ENCODE data around the gene SMTNL1.
"Not testable (repeated sequence)": the region's sequence is repeated elsewhere in the genome, so short reads cannot be mapped to it uniquely, and the experiment has no call there.

SMTNL1 gene

GRCh38 chr11:57508341-57509170 is 28.8 kb upstream of the SMTNL1 start:
- DNase-seq (ENCODE audit: low read depth): no peak

DNA sequence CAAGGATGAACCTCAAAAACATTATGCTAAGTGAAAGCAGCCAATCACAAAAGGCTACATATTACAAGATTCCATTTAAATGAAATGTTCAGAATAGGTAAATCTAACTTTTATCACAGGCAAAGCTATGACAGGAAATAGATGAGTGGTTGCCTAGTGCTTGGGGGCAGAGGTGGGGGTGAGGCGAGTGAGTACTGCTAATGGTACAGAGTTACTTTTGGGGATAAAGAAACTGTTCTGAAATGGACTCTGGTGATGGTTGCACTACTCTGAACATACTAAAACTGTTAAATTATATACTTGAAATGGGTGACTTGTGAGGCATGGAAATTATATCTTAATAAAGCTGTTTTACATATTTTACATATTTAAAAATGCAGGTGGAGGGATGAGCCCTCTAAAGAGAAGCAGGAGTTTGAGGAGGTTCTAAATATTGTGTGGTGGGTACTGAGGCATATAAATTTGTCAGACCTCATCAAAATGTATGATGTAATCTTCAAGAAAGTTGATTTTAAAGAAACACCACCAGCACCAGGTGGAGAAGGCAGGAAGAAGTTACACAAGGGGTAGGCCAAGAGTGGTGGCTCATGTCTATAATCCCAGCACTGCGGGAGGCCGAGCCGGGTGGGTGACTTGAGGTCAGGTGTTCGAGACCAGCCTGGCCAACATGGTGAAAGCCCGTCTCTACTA is 25.5 kb upstream of the SMTNL1 start:
- no peak for DNase-seq (ENCODE audit: low read depth)

DNA sequence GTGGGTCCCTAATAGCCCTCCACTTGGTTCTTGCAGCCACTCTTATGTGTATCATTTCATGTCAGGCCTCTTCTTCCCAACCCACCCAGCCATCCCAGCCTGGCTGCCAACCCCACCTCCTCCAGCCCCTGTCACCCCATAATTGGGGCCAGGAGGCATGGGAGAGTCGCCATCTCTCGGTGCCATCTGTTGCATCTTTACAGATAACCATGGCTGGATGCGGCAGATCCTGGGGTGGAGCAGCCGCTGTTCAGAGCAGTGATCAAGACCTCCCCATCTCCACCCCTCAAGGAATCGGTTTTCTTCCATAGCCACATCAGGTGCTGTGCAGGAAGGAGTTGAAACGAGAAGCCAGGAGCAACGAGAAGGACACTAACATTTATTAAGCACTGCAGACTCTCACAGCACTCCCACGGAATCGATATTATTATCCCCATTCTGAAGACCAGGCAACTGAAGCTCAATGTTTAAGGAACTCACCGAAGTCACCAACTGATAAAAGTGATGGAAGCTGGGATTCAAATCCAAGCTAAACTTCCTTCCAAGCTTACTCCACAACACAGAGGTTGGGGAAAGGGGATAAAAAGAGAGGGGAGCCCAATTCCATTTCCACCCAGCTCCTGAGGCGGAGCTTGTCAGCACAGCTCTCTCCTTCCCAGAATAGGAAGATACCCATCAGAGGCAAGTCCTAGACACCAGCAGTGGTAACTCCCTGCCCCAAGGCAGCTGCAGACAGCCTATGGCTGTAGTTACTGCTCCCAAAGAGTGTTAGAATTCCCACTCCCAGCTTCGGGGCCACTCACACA is 24.5 kb upstream of the SMTNL1 start:
- DNase-seq (ENCODE audit: low read depth): no peak

DNA sequence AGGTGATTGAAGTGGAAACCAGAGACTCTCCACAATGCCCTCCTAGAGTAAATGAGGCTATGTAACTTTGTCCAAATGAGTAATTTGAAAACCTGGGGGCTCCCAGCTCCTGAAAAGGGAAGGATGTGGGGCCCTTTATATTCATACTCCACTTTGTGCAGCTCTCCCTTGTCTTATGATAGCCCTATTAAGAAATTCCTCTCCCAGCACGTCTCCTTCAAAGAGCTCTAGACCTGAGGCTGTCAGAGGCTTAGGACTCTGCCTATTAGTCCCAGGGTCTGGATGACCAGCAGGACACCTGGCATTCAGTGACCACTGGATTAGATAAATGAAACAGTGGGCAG is 24.0 kb upstream of the SMTNL1 start:
- DNase-seq (ENCODE audit: low read depth): no peak

DNA sequence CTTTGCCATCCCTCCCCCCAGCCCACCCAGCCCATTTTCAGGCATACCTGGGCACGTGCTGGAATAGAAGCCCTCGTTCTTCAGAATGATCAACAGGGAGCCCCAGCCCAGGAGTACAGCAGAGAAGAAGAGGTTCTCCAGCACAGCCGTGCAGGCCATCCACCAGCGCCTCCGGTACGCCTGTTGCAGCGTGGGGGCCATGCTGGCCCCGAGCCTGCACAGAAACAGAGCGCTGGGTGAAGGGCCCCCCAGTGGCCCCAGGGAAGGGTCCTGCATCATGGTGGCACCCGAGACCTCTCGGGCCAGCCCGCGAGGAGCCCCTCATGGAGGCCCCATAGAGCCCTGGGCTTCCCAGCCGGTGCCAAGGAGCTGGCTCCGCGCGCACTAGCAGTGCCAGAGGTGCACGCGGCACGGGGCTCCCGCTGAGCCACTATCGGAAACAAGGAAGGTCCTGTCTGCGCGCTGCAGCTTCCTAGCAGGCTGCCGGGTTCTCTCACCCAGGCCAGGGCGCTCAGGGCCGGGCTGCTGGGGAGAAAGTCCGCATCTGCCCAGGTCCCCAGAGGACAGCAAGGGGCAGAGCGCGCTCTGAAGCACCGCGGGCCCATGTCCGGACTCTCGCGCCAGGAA is 23.4 kb upstream of the SMTNL1 start:
- DNase-seq (ENCODE audit: low read depth): peak; percentile 28

- DNase-seq (ENCODE audit: low read depth): peak; percentile 9
These were observed 22.7 kb upstream of the SMTNL1 start for GRCh38 chr11:57514538-57515331.

DNA sequence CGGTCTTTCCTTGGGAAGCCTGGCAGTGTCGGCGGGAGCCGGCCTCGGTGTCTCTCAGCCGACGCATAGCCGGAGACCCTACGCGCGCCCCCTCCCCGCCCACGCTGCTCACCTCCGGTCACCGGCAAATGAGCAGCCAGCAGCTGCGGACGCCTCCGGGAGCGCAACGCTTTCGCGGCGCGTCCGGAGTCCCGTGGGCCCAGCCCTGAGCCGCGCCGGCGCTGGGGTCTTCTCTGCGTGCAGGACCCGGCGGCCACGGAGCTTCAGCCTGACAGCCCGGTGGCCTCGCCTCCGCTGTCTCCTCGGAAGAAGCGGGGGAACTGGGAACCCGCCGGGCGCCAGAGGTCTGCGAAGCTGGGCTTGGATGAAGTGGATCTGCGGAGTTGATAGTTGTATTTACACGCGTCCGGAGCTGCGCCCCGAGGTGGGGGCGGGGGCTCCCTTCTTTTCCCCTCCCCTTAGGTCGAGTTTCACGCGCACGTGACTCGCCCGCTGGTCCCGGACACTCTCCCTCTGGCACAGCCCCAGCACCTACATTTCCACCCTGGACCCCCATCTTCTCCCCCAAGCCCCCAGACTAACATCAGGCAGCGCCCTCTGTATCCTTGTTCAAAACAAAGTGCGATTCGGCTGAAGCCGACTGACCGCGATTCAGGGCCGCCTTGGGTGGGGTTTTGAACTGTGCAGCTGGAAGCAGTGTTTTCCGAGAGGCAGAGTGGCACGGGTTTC is 21.9 kb upstream of the SMTNL1 start, which contains the start of gene SLC43A1:
Gene SLC43A1, minus strand, starts transcription at position 371 of the 729 bp plus-strand sequence. CDS start 1,591 bp downstream, outside the sequence.
- peak; percentile 62 for DNase-seq (ENCODE audit: low read depth)

DNA sequence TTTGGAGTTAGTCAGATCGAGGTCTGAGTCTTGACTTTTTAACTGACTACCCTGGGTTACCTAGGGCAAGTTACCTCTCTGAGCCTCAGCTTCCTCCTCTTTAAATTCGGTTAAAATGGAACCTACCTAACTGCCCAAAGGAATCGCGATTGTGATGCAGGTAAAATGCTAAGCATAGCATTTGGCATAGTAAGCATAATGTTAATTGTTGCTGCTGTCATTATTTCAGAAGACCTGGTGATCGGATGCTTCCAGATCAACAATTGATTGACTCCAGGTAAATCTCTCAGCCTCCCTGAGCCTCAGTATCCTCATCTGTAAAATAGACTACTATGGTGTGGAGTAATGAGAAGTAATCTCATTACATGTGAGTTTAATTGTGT is 21.3 kb upstream of the SMTNL1 start:
- no peak for DNase-seq (ENCODE audit: low read depth)

DNA sequence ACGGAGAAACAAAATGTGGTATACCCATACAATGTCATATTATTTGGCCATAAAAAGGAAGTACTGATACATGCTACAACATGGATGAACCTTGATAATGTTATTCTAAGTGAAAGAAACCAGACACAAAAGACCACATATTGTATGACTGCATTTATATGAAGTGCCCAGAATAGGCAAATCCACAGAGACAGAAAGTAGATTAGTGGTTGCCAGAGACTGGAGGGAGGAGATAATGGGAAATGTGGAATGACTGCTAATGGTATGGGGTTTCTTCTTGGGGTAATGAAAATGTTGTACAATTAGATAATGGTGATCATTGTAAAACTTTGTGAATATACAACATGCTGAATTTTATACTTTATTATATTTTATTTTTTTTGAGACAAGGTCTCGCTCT is 16.3 kb upstream of the SMTNL1 start:
- no peak for DNase-seq (ENCODE audit: low read depth)

DNA sequence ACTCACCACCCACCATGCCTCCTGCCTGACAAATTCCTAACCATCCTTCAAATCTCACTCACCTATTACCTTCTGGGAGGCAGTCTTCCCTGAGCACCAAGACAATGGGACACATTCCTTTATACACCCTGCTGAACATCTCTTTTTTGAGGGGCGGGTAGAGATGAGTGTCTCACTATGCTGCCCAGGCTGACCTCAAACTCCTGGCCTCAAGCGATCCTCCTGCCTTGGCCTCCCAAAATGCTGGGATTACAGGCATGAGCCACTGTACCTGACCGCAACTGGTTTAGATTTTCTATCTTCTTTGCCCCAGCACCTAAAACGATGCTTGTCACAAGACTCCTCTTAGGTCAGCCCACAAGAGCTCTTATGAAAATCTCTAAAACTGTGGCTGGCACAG is 14.0 kb upstream of the SMTNL1 start:
- no peak for DNase-seq (ENCODE audit: low read depth)

DNA sequence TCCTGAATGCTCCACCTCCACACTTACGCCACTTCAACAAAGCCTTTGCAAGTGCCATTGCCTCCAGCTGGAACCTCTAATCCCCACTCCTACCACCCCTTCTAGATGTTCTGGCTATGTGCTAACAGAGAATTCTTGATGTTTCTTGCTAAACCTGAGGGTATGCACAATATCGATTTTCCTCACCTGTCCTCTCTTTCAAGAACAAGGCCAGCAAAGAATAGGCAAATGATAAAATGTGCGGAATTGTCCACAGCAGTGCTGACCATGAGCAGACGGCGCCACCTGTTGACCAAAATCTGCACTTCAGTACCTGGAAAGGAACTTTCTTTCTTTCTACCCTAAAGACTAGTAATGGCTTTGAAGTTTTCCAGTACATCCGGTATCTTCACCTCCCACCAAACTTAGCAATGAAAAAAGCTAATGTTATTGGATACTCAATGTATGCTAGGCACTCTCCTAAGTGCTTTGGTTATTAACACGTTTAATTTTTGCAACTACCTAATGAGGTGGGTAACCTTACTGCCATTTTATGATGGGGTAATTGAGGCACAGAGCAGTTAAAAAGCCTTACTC is 10.3 kb upstream of the SMTNL1 start:
- peak; percentile 49 for DNase-seq (ENCODE audit: low read depth)

GRCh38 chr11:57529012-57529411 is 8.4 kb upstream of the SMTNL1 start:
- no peak for DNase-seq (ENCODE audit: low read depth)

GRCh38 chr11:57530215-57530595 is 7.2 kb upstream of the SMTNL1 start:
- DNase-seq (ENCODE audit: low read depth): no peak

DNA sequence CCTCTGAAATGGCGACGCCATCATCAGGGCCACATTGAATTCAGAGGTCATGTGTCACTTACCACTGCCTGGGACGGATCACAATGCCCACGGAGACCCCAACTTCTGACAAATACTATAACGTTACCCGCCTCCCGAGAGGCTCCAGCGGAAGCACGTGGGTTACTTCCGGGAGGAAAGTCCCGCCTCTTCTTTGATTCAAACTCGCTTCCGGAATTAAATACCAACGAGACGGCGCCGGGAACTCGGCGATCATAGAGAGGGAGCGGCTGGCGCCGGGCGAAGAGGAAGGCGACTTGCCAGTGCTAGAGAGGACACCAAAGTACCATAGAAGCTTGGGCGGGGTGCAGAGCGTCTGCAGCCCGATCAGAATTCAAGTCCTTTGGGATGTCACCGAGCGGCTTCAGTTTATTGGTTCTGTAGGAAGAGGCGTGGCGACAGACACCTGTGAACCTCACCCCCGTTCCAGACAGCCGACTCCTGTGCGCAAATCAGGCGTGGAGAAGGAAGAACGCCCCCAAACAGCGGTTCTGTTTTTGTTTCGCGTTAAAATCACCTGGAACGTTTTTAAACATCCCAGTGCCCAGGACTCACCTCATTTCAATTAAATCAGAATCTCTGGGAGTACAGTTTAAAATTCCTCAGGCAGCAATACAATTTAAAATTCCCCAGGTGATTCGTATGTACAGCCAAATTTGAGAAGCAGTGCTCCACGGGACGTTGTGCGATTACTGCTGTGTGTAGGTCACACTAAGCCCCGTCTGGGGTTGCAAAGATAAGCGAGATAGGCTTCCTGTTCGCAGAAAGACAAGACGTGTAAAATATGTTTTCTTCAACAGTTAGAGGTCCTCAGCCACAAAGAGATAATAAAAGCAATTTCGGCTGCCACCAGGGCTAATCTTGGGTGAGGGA is 6.5 kb upstream of the SMTNL1 start, which contains the start of gene TIMM10:
Gene TIMM10, minus strand, starts transcription at position 159 of the 912 bp plus-strand sequence. CDS start 565 bp downstream, outside the sequence.
- DNase-seq (ENCODE audit: low read depth): peak; percentile 93

GRCh38 chr11:57534449-57534848 is 2.9 kb upstream of the SMTNL1 start:
- not testable (repeated sequence) for DNase-seq (ENCODE audit: low read depth)

DNA sequence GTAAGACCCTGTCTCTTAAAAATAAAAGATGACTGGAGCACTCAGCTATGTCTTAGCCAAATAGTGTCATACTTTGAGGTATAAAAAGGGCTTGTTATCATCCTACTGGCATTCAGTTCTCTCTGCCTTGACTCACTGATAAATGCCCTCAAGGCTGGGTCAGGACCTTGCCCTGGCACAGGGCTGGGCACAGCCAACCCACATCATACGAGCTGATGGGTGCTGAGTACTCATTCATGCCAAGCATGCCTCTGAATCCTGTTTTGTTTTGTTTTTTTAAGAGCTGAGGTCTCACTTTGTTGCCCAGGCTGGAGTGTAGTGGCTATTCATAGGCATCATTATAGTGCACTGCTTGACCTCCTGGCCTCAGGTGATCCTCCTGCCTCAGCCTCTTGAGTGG is 1.9 kb downstream of the SMTNL1 start:
- DNase-seq (ENCODE audit: low read depth): no peak

DNA sequence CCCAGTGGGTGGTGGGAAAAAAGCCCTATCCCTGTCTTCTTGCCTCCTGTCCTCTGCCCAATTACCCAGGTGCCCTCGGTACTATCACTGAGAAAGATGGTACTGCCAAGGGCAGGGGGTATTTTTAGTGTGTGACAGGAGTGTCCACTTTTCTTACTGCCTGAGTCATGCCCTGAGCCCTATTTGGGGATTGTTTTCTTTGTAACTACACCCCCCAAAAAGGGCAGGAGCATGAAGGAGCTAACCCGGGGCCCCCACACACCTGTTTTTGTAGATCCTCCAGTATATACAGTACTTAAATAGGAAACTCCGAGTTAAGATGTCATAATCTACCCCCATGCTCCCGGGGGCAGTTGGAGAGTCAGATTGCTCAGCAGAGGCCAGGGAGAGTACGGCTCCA is 3.8 kb downstream of the SMTNL1 start:
- DNase-seq (ENCODE audit: low read depth): no peak

DNA sequence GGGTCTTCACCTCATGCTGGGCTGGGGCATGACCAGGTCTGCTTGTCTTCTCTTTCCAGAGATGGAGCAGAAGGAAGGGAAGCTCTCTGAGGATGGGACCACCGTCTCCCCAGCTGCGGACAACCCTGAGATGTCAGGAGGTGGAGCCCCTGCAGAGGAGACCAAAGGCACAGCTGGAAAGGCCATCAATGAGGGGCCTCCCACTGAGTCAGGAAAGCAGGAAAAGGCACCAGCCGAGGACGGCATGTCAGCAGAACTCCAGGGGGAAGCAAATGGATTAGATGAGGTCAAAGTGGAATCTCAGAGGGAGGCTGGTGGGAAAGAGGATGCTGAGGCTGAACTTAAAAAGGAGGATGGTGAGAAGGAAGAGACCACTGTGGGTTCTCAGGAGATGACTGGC is 5.2 kb downstream of the SMTNL1 start:
- DNase-seq (ENCODE audit: low read depth): no peak

- no peak for DNase-seq (ENCODE audit: low read depth)
These were observed 6.2 kb downstream of the SMTNL1 start for GRCh38 chr11:57543593-57543992.
